Bone marrow (tissue), 2 donors: ENCODE data around the gene FAM170B.
A peak's percentile ranks its signal among the peaks of the same experiment; 100 is the strongest.

Source experiments
- DNase-seq, 2 donors: peaks; one replicate each; lab custom pipeline; 2025; lab: John Stamatoyannopoulos, UW

FAM170B gene

DNA sequence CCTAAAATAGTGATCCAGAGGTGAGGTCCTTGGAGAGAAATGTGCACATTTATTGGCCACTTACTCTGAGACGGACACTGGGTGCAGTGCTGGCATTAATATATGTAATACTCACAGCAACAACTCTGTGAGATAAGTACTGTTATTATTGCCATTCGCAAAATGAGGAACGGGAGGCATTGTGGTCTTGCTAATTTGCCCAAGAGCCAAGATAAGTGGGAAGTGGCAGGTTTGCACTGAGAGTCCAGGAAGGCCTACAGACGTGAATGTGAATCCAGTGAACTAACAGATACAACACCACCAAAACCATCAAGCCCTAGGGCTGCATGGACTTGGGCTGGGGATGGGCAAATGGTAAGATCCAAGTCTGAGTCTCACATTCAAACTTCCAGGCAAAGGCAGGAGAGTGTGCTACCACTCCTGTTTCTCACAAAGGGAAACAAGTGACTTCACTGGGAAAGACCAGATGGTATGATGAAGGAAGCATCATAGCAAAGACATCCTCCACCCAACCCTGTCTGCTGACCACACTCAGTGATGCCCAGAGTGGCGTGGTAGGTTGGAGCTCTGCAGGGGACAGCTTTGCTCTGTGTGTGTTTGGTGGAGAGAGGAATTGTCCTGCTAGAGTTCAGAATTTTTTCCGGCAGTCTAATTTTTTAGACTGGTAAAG, 35.1 kb upstream of the FAM170B start:
- peak in 1 of 2 donors; percentile 3 for DNase-seq

DNA sequence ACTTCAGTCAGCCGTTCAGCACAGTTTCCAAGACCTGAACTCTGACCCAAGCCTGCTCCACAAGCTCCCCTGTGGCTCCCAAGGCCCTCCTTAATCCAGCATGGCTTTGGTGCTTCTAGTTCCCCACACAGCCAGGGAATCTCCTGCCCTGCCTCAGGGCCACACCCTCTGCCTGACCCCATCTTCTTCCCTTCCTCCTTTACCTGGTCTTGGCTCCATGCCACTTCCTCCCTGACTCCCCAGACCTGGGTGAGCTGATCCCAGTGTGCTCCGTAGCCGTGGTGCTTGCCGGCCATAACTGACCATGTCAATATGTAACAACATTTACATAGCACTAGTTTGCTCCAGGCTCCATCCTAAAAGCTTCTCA, 34.3 kb upstream of the FAM170B start:
- no peak for DNase-seq

DNA sequence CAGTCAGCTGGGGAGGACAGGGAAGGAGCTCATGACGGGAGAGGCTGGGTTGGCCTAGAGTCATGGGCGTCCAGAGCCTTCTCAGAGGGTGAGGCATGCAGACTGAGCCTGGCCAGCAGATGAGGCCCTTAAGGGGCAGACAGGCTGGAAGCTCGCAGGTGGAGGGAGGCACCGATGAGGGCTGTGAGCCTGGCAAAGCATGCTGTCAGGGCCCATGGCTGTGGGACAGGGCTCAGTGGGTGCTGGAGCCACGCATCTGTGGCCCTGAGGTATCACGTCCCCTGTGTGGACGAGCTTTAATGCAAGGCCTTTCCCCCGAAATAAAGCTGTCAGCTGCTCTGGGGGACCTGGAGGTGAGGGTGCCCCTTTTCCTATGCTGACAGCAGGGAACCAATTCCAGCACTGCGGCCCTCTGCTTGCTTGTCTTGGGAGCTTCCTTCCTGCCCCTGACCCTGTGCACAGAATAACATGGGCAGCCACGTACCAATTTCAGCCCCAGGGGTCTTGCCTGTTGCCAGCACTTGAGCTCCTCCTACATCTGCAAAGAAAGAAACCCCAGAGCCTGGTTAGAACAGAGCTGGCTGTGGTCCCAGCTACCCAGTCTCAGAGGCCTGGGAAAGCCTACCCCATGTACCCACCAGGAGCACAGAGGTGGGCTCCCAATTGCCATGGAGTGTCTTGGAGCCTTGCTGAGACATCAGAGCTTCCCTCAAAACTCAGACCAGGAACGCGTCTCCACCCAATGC, 33.8 kb upstream of the FAM170B start:
- no peak for DNase-seq

DNA sequence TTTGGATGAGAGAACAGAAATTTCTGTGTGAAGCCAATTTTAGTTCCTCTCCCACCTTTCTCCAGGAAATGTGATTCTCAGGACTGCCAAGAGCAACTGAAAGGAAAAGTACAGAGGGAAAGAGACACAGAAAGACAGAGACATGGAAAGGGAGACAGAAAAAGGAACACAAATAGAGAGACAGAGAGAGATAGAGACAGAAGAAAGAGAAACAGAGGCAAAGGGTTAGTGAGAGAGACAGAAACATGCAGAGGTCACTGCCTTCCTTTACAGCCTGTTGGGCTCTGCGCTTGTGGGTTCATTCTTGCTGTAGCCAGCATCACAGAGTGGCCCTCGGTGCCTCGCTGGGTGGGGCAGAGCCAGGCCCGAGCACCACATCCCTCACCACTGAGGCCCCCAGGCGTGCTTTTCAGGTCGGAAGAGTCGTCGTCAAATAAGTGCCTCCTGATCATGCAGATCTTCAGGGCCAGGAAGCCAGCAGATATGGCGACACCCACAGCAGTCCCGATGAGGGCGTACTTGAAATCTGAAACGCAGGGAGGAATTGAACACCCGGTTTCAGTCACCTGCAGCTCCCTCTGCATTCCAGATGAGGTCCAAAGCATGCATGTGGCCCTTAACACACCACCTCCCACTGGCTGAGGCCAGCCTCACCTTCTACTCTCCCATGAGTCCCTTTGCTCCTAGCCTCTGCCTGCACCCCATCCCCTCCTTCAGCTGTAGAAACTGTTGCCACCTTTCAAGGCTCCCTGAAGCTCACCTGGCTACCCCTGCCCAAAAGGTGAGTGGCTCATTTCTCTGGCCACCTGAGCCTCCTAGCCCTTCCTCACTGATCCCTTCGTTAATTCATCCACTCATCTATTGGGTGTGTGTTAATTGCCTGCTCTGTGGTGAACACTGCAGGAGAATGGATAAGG, 32.9 kb upstream of the FAM170B start:
- no peak for DNase-seq

DNA sequence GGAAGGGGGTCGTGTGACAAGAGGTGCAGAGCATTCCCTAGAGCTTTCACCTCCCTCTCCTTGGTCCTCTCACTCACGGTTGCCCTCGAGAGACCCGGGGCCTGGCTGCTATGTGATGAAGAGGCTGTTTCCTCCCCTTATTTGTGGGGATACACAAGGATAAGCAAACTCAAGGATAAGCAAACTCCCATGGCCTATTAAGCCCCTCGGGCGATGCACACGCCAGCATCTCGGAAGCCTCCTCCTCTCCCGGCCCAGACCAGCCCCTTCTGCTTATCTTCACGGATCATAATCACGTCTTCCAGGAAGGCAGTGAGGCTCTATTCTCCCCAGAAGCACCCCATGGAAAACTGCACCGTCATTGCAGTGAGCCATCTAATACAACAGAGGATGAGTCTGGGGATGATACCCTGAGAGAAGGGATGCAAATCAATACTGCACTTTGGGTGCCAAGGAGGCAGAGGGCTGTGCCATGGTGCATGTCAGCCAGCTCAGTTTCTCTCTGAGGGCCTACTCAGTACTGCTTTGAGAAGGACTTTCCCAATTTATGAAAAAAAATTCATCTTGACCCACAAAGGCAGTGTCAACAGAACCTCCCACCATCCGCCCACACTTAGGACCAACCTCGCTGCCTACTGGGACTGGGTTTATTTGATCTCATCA, 32.1 kb upstream of the FAM170B start:
- DNase-seq = no peak

DNA sequence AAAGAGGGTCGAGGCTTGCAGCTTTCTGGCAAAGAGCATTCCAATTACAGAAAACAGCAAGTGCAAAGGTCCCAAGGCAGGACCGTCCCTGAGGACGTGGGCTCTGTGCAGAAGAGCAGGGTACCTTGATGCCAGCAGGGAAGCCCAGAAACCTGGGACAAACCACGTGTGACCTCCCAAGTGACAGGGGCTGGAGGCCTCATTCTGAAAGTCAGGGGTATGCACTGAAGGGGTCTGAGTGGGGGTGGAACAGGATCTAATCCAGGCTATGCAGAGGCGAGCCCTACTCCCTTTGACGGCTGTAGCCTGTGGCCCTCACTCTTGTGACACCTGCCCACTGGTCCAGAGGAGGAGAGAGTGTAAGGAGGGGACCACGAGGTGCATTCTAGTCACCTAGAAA, 31.4 kb upstream of the FAM170B start:
- DNase-seq = no peak

DNA sequence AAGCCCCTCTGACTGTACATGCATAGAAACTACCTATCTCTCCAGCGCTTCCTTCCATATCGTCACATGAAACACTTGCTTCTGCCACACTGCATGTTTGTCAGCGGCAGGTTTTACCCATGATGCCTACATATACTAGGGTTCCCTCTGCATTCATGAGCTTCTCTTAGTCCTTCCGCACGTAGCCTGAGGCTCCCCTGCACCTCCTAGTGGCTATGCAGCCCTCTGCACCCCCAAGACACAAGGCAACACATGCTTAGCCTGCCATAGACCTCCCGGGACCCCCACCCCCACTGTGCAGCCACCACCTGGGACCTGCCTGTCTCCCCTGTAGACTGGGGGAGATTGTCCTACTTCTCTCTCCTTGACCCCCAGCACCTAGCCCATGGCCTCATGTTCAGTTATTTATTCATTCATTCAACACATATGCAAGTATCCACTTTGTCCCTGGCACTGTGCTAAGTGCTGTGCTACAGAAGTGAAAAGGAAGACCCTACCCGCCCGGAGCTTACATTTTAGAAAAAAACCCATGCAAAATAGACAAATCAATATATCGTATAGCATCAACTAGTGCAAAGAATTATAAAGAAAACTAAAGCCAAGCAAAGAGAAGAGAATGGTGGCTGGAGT, 30.9 kb upstream of the FAM170B start:
- DNase-seq = peak in 1 of 2 donors; percentile 56

DNA sequence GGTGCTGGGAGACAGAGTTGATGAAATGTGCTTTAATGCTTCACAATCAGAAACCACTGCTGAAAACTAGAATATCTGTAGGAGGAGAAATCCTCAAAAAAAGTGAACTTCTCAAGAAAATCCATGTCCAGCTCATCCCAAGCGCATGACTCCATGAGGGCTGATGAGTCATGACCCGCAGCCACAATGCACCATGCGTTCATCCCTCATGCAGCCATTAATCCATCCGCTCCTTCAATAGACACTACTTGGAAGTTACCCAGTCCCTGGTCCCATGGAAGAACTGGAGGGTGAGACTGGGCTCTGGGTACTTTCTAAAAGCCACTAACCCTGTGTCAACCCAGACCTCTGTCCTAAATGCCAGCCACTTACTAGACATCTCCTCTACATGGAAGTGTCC, 29.9 kb upstream of the FAM170B start:
- no peak for DNase-seq

DNA sequence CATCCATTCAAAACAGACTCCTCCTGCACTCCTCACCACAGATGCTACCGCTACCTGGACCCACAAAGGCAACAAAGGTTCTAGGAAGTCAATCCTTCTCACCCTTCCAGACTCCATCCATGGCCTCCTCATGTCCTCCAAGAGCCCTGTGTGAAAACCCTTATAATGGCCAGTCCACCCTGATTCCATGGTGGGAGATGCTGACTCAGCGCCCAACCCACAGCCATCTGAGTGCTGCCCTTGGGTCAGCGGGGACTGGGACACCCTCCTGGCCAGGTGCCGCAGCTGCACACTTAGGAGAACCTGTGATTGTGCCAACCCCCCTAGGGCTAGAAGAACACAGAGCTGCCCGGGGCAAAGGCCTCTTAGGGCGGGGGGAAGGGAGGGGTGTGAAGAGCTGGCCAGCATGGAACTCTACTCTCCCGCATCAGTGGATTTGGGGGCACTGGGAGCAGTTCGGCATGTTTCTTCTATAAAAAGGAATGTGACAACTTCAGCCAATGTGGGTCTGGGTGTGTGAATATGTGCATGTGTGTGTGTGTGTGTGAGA, 29.0 kb upstream of the FAM170B start:
- no peak for DNase-seq

DNA sequence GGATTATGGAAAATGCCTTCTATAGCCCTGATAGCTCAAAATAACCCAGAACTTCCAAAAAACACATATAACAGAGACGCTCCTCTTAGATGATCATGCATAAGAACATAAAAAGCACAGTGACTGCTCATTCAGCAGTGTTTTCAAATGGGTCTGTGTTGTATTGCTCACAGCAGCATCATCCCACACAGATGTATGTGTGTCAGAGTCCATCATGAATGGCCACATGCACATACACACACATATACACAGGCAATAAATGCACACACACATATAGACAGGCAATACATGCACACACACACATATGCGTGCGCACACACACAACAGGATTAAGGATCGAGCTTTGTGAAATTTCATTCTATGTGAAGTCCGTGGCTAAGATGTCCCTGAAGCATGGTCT, 28.2 kb upstream of the FAM170B start:
- DNase-seq = no peak

DNA sequence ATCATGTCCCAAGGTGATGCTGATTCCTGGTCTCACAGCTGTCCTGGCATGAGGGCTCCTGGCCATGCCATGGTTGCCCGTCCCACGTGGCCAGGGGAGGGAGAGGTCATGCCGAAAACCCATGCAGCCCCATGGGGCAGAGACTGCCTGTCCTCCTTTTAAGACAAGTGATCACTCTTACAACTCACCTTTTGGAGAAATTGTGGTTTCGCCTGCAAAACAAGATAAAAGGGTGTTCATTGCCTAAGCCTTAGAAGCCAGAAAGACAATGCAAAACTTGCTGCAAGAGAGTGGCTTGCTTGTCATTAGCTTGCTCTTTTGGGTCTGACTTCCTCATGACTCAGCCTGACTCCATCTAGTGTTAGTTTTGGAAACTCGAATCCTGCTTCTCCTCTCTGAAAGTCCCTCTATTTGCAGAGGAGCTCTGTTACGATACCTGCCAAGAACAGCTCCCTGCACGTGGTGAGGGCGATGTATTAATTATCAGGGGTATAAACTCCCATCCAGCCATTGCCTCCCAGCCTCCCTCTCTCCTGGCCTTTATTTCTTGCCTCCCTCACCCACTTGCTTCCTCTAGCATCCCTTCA, 27.7 kb upstream of the FAM170B start:
- peak in 1 of 2 donors; percentile 38 for DNase-seq

DNA sequence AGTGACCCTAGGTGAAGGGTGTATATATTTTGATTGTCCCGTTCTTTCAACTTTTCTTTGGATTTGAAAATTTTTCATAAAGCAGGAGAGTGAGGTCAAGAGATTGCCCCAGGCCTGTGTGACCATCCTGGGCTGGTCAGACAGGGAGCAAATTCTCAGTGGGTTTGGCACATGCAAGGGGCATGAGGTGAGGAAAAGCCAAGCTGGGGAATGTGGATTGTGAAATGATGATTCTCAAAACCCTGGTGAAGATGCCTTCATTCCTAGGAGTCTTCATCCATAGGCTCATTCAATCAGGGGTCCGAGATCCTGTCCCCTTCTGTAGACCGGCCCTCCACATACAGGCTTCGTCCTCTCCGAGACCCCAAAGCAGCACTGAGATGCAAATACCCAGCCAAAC, 27.0 kb upstream of the FAM170B start:
- no peak for DNase-seq

DNA sequence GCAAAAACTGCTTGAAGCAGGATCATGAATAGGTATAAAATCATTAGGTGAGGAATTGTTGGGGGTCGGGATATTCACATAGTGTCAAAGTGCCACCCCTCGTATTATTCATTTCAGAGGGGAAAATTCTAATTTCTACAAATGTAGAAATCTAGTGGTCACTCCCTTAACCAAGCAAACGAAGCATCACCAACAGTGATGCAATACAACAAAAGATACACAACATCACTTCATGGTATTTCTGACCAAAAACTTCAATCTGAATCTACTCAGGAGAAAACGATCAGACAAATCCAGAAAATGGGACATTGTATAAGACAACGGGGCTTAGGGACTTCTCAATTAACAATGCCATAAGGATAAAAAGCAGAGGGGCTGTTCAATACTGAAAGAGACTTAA, 26.3 kb upstream of the FAM170B start:
- no peak for DNase-seq

DNA sequence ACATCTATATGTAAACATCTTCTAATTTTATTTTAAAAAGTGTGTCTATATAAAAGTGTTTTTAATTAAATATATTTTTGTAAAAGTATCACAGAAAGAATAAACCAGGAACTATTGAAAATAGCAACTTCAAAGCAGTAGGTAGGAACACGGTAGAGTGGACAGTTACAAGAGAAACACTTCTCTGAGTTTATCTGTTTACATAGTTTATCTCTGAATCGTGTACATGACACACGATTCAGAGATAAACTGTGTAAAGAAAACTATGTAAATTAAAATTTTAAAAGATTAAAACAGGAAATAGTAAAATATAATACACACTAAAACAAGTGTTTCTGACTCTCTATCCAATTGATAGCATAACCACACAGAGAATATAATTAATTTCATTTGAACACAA, 25.1 kb upstream of the FAM170B start:
- DNase-seq = no peak

DNA sequence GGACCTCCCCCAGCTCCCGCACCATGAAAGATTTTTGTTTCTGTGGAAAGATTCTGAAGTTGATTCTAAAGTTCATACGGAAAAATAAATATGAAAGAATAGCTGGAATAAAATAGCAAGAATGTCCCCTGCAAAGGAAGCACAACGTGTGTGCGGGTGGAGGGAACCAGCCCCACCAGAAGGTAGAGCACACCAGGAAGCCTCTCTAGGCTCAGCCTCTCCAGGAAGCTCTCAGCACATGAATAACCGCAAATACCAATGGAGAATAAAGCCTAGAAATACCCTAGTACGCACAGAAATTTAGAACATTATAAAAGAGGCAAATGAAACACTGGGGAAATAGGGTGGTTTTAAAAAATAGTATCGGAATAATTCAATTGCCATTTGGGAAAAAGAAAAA, 24.6 kb upstream of the FAM170B start:
- DNase-seq = no peak

DNA sequence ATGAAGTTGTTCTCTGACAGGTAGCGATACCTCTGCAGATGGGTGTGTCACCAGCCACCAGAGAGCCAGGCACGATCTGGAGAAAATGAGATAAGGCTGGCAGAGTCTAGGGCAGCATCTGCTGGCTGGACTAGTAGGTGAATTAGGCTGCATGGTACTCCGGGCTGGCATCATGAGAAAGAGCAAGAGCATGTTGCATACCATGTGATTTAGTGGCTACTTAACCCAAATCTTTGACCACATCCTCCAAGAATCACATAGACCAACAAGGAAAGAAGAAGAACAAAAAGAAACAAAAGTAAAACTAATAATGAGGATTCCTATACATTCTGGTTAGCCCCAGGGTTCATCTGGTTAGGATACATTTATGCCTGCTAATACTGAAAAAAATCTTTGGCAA, 23.4 kb upstream of the FAM170B start:
- no peak for DNase-seq

DNA sequence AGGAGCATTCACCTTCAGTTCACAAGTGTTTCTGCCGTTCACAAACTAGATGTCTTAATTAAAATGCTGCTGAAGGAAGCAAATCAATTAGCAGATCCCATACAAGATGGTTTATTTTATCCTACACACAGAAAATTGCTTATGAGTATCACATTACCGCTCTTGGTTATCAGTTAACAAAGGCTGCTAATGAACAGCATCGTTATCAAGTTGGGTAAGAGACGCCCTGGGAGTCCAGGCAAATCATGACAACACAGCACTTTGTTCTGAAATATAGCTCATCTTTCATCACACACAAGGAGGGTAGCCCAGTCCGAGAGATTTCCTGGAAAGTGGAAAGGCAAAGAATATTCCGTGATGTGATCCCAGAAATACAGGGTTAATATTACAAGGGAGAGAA, 20.8 kb upstream of the FAM170B start:
- no peak for DNase-seq

DNA sequence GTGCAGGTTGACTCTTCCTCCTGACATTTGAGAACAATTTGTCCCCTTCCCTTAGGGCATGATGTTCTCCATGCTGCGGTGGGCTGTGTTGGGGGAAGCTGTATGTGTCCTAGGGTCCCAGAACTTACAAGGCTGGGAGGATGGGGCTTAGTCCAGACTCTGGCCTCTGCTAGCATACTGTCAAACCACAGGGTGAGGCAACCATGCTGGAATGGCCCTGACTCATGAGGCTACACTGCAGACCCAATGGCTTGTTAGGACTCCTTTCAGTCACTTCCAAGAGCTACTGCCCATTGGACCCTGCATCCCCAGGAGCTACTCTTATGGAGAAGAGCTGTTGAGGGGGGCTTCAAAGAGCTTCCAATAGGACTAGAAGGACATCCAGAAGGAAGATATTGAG, 20.1 kb upstream of the FAM170B start:
- DNase-seq = no peak

DNA sequence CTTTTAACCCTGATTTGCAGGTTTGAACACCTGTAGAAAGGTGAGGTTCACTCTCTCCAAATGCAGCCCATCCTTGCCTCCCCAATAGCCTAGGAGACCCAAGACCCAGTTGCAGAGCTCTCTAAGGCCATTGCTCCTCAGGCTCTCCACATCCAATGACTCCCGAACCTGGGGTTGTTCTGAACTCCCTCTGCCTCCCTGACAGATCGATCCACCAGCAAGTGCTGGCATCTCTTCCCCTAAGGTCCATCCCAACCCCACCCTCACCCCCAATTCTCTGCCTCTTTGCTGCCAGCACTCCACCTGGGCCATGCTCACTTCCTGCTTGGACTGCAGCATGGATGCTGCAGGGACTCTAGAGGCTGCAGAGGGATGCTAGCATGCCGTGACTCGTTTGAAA, 19.3 kb upstream of the FAM170B start:
- DNase-seq = no peak

DNA sequence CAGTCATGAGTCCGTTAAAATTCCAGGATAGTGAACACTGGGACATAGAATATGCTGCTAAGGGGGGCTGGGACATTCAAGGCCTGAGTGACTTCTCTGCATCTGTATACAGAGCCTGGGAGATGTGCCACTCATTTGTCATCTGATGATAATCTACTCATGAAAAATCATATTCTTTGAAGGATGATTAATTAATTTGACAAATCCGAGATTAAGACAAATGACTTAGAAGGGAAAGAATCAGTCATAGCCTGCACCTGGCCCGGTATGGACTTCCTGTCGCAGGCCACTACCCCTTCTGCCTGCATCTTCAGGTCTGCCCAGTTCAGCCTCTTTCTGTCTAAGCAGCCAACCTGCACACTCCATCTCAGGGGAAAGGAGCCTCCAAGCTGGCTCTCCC, 18.8 kb upstream of the FAM170B start:
- no peak for DNase-seq

DNA sequence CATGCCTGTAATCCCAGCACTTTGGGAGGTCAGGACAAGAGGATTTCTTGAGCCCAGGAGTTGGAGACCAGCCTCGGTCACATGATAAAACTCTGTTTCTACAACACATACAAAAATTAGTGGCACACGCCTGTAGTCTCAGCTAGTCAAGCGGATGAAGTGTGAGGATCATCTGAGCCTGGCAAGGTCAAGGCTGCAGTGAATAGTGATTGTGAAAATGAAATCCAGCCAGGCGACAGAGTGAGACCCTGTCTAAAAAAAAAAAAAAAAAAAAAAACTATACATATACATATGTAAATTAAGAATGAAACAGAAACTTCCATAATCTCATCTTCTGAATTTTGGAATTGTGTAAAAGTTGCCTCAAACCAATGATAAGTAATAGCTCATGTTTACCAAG, 18.2 kb upstream of the FAM170B start:
- no peak for DNase-seq
